GM19455 (cell line): Measurements from ENCODE around the gene FBXW5.

ENCODE experiments used
- ATAC-seq: cut with Tn5 transposase; IDR thresholded peaks from one replicate; pipeline ENCODE4 v1.9.1; 2021; ENCODE audit not compliant: unreplicated experiment

Gene FBXW5

DNA sequence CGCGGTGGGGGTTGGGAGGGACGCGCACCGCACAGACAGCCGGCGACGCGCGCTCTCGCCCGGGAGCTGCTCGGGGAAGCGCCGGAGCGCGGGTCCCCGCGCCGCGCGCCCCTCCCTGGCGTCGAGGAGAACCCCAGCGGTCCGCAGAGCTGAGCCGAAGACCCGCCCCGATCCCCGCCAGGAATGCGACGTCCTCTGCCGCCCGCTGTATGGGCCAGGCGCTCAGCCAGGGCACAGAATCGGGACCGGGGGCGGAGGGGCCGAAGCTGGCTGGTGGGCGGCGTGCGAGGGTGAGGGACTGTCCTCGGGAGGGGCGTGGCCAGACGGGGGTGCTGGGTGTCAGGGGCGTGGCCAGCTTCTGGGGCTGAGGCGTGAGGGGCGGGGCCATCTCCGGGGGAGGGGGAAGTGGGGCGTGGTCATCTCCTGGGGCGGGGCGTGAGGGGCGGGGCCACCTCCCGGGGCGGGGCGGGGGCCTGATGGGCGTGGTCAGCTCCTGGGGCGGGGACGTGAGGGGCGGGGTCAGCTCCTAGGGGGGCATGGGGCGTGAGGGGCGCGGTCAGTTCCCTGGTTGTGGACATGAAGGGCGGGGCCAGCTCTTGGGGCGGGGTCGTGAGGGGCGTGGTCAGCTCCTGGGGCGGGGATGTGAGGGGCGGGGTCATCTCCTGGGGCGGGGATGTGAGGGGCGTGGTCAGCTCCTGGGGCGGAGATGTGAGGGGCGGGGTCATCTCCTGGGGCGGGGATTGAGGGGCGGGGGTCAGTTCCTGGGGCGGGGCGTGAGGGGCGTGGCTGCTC is 33.7 kb upstream of the FBXW5 start:
- no peak for ATAC-seq

DNA sequence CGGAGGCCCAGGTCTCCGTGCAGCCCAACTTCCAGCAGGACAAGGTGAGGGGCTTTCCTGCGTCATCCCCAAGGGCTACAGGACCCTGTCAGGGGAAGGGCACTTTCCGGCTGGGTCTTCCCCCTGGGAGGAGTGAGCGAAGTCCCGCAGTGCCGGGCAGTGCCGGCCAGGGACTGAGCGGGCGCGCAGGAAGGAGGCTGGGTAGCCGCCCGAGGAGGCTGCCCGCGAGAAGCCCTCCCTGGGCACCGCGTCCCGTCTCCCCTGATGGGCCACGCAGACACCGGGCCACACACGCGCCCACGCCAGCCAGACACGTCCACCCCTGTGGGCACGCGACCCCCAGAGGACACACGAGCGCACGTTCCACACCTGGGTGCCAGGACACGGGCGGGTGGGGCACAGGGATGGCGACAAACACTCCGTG is 33.1 kb upstream of the FBXW5 start:
- no peak for ATAC-seq

GRCh38 chr9:136977223-136977622 is 32.7 kb upstream of the FBXW5 start, which contains the start of gene PTGDS:
PTGDS (plus strand) TSS chr9:136977504; CDS start chr9:136977579, 75 bp downstream.
- ATAC-seq = no peak

- no peak for ATAC-seq
Observed at GRCh38 chr9:136975644-136976043, 31.1 kb upstream of the FBXW5 start.

DNA sequence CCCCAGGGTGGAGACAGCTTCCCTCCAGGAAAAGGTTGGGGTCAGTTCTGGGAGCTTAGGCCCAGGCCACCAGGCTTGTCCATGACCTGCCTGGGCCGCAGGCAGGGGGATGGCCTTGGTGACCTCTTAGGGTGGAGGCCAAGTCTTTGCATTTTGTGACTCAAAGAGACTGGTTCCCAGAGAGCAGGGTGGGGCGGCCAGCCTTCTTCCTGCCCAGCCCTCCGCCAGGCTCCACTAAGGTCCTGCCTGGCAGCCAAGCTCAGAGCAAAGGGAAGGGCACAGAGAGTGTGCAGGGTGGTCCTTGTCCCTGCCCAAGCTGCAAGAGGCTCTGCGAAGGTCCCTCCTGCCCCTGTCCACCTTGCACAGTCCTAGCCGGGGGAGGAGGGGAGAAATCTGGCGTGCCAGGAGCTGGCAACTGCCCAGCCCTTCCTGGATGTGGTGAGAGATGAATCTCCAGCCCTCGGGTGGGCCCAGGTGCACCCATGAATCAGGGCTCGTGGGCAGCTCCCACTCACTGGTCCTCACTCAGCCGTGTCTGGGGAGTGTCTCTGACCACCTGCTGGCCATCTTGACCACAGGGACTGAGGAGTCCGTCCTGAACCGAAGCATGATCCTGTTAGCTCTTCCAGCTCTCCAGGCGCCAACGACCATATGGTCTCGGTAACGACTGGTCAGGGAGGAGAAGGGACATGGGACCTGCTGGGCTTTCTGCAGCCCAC is 30.4 kb upstream of the FBXW5 start:
- ATAC-seq = no peak

DNA sequence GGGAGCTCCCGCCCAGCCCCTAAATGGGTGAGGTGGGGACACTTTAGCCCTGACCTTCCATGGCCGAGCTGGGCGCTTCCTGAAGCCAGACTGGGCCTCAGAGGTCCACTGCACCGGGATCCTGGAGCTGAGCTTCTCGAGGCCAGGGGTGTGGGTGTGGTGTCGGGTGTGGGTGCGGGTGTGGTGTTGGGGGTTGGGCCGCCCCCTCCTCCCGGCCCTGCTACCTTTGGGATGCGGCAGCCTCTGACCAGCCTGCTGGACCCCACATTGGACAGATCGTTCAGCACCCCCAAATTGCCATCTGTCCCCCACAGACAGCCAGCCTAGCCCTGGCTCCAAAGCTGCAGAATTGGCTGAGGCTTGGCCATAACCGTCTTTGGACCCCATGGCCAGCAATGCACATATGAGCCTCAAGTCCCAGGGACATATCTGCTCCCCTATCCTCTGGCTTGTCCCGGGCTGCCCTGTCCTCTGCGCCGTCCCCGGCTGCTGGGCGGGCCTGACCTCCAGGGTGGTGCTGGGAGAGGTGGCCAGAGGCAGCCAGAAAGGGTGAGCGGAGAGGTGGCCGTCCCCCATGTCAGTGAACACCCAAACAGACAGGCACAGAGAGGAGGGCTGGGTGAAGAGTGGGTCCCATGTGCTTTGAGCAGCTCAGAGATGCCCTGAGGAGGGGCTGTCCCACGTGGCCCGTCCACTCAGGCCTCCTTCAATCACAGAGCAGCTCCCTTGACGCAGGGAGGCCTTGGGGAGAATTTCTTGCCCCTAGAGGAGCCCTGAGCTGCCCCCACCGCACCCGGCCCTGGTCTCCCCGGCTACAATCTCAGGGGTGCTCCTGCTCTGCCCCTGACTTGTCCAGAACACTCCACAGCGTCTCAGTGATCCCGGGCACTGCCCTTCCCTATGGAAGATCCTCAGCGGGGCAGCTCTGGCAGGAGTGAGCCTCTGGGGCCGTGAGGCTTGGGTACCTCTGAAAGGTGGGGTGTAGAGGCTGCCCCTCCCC is 29.4 kb upstream of the FBXW5 start:
- no peak for ATAC-seq

DNA sequence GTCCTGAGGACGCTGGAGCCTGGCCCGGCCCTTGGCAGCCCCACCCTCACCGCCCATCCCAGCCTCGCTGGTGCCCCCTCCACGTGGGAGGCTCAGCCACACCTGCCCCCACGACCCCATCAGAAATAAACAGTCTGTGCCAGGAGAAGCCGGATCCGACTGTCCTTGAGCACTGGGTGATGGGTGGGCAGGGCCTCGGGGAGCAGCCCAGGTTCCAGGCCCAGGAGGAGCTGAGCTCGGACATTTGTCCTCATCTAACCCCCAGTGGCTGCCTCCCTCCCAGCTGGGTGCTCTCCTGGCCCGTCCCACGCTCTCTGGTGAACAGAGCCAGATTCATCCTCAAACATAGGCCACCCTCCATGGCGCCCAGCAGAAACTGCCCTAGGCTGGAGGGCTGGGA is 28.2 kb upstream of the FBXW5 start:
- ATAC-seq = no peak

DNA sequence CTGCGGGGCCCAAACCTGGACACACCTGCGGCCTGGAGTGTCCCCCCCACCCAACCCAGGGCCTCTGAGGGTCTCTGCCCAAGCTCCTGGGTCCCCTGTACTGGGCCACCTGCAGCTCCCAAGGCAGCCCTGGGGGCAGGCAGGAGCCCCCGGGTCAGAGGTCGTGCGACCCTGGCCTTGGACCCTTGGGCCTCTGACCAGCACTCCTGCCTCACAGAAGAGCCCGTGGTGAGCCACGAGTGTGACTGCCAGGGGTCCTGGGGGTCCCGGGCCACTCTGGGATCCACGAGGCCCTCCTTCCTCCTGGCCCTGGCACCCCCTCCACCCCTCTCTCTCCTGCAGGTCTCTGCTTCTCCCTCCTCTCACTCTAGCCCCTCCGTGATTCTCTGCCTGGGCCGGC is 27.8 kb upstream of the FBXW5 start:
- no peak for ATAC-seq

GRCh38 chr9:136971746-136972145 is 27.2 kb upstream of the FBXW5 start:
- no peak for ATAC-seq

- ATAC-seq = no peak
Observed at GRCh38 chr9:136970361-136970760, 25.8 kb upstream of the FBXW5 start.

DNA sequence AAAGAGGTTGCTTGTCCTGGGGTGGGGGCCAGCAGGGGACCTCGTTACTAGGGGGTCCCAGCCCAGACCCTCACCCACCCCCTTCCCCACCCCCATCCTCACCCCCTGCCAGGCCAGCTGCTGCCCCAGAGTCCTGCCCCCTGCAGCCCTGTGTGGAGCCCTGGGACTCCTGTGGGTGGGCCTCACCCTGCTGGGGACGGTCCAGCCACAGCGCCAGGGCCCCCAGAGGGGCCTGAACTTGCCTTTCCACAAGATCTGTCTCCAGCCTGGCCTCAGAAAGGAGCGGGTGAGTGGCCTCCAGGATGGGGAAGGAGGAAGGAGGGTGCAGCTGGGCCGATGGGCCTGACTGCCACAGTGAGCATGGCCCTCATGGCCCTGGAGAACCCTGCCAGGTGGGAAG is 25.2 kb upstream of the FBXW5 start:
- no peak for ATAC-seq

DNA sequence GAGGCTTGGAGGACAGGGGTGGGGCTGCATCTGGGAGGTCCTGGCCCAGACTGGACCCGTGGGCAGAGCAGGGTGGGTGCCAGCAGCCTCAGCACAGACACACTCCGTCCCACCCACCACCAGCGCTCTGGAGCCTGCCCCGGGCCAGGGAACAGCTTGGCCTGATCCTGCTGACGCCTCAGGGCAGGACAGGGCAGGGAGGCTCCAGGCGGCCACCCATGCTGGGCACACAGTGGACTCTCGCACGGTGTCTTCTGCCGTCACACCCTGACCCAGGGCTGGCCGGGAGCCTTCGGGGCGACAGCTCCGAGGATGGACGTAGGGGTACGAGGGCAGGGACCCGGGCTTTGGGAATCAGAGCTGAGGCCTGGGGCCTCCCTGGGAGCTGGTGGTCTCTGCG is 24.6 kb upstream of the FBXW5 start:
- no peak for ATAC-seq

DNA sequence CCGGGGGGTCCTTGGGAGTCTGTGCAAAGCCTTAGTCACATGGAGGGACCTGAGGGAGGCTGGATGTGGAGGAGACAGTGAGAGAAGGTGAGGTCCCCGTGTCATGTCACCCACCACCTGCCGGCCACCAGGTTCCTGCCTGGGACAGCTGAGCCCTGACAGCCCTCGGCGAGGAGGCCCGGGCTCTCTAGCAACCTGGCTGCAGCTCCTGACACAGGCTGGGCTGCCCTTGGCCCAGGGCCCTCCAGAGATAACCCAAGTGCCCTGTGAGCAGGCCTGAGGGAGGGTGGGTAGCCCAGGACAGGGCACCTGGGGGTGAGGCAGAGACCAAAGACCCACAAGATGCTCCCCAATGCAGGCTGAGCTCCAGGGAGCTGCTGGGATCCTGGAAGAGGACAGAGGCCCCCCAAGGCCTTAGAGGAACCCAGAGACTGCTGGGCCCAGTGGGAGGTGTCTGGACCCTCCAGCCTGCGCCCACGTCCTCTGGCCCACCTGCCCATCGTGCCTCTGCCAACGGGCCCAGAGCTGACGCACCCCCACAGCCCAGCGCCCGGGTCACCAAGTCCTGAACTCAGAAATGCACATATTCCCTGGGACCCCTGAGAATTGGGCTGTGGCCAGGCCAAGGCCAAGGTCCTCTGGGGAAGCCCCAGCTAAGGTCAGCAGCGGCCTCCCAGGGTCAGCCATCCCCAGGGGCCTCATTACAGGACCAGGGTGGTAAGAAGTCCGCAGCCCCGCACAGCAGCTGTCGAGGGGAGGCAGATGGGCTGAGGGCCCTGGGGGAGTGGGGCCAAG is 24.0 kb upstream of the FBXW5 start:
- ATAC-seq = no peak

GRCh38 chr9:136965771-136966484 is 21.4 kb upstream of the FBXW5 start:
- no peak for ATAC-seq

DNA sequence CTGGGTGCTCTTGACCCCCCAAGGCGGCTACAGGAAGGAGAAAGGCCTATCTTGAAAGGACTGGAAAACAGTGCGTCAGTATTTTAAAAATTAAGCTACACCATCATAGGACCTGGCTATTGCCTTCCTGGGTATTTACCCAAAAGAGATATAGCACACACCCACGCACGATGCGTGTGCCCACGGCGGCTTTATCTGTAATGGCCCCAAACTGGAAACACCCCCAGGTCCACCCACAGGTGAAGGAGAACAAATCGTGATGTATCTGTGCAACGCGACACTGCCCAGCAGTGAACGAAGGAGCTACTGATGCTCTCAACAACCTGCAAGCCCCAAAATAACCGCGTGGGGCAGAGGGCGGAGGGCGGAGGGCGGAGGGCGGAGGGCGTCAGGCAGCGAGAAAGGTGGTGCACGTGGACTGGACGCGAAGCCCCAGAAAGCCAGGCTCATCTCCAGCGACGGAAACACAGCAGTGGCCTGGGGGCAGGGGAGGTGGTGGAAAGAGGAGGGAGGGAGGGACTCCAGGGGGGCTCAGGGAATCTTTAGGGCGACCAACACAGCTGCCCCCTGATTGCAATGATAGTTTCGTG is 20.4 kb upstream of the FBXW5 start:
- no peak for ATAC-seq

DNA sequence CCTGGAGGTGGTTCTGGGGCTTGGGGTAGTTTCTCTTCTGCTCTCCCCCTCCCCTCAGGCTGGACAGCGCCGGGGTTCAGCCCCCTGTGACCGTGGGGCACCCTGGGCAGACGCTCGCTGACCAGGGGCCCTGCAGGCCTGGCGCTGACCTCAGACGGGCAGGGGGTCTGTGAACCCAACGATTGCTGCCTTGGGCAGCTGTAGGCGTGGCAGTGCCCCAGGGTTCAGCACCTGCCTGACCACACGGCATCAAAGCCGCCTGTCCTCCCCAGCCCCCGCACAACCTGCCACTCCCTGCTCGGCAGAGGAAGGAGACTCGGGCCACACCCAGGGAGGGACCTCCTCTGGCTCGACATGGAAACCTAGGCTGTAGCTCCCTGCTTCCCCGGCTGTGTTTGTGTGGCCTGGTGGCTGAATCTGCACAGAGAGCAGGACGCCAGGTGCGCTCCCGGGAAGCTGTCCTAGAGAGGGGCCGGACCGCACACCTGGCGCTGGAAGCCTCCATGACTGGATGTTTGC is 19.7 kb upstream of the FBXW5 start:
- no peak for ATAC-seq

DNA sequence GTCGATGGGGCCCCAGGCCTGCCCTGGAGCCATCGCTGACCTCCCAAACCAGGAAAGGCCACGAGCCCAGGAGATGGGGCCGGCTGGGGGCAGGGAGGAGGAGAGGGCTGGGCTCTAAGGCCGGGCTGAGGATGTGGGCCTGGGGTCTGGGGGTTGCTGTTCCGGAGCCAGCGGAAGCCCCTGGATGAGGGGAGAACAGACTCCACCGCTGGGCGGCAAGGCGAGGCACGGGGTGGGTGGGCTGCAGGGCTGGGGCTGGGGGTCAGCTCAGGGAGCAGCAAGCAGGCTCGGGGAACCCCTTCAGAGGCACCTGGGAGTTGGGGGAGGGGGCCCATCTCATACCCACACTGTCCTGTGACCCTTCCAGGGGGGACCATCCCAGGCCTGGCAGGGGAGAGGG is 19.2 kb upstream of the FBXW5 start:
- no peak for ATAC-seq

- ATAC-seq = no peak
Observed at GRCh38 chr9:136963341-136963740, 18.8 kb upstream of the FBXW5 start.

DNA sequence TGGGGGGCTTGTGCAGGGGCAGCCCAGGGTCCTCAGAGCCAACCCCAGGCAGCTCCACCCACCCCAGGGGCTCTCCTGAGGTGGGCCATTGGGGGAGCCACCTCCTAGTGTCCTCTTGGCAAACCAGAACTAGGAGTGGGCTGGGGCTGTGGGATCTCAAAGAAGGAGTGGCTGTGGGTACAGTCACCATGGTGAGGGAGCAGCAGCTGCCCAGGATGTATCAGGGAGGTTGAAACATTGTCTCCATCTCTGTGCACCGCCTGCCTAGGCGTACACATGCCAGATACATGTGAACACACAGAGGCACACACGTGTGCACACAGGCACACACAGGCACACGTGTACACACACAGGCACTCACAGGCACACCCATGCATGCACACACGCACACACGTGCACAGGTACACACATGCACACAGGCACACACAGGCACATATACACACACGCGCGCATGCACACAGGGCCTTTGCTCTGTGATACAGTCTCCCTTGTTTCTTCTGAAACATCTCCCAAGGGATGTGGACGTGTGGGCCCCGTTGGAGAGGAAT is 18.2 kb upstream of the FBXW5 start:
- no peak for ATAC-seq
